GM18502 (cell line): ENCODE results near the gene ENTPD2.
"Not testable (repeated sequence)": the region's sequence is repeated elsewhere in the genome, so short reads cannot be mapped to it uniquely, and the experiment has no call there.

ENCODE experiments used
- ATAC-seq: cut with Tn5 transposase; IDR thresholded peaks from one replicate; pipeline ENCODE4 v1.9.1; 2021; ENCODE audit warnings: mild to moderate bottlenecking; ENCODE audit not compliant: unreplicated experiment, poor library complexity

The ENTPD2 gene

GRCh38 chr9:137065336-137065967 lies 11.6 kb upstream of the ENTPD2 start:
- no peak for ATAC-seq

- no peak for ATAC-seq
Measured at GRCh38 chr9:137064880-137065164, 11.0 kb upstream of the ENTPD2 start.

DNA sequence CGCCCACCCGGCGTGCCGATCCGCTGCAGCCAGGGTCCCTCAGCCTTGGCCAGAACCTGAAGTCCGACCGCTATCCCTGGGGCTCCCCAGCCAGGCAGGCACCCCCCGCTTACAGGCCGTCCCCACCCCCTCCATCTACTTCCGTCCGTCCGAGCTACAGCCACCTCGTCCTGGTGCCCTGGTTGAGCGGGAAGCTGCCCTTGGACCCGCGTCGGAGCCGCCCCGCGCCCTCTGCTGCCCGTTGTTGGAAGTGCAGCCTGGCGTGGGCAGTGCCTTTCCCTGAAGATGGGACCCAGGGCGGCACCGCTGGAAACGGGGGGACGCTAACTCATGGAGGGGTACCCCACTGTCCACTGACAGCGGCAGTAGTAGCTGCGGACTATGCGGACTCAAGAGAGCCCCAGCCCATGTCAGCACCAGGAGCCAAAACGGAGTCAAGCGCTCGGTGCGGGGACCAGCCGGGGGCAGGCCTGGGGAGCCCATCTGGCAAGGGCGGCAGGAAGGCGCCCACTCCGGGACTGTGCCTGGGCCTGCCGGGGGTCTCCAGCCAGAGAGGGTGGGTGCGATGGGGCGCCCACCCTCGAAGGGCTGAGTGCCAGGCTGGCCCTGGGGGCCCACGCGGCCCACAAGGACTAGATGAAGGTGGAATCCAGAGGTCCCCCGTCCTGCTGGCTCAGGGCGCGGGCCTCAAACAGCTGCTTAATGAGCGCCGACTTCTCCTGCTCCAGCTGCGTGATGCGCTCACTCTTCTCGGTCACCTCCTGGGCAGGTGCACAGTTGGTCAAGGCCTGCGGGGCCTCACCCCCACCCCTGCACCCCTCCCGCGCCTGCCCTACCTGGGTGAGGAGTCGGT lies 10.4 kb upstream of the ENTPD2 start:
- no peak for ATAC-seq

DNA sequence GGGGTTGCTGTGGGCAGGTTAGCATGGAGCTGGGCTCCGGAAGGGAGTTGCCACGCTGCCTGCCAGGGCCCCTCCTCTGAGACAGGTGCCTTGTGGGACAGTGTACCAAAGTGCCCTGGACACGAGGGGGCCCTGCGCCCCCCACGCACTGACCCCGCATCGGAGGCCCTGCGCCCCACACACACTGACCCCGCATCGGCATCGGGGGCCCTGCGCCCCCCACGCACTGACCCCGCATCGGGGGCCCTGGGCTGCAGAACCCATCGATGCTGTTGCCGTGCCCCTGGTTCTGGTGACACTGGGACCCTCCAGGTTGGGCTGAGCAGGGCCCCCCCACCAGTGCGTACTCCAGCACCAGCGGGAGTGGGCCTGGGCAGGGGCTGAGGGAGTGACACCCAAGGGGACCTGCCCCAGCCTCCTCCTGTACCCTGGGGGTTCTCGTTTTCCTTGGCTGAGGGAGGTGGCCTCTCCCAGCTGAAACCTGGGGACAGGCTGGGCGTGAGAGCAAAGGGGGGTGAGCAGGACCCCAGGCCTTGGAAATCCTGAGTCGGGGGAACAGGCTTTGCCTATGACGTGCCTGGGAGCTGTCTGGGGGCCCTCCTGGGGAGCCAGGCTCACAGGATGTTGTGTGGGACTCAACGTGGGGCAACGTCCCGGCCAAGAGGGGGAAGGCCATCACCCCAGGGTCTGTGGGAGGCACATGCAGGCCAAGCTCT lies 9.6 kb upstream of the ENTPD2 start:
- ATAC-seq: no peak

DNA sequence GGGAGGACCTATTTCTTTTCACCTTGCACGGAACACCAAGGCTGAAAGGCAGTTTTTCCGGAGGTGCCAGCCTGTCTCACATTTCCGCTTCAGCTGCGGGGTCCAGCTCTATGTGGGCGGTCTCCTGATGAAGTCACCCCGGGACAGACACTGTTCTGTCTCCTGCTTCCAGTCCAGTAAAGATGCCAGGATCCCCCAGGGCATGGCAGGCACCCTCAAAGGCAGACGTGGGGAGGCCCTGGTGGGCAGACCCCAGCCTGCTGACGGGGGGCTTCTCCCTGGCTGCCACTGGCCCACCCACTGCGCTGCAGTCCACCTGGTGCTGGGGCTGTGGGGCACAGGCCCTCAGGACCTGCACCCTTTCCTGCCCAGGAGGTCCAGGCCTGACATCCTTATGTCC lies 8.9 kb upstream of the ENTPD2 start:
- not testable (repeated sequence) for ATAC-seq

DNA sequence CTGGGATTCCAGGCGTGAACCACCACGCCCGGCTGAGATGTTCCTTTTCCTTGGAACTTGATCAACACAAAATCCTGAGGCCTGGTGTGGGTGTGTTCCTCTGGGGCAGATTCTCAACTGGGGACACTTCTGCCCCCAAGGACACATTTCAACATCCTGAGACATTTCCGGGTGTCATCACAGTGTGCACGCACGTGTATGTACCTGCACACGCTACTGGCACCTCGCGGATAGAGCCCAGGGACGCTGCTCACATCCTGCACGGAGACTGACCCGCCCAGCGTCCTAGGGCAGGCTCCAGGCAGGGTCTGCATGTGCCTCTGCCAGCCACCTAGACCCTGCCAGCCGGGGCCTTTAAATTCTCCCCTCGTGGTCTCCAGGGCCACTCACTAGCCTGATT lies 8.5 kb upstream of the ENTPD2 start:
- no peak for ATAC-seq

- ATAC-seq: no peak
Measured at GRCh38 chr9:137058521-137059234, 4.8 kb upstream of the ENTPD2 start.

DNA sequence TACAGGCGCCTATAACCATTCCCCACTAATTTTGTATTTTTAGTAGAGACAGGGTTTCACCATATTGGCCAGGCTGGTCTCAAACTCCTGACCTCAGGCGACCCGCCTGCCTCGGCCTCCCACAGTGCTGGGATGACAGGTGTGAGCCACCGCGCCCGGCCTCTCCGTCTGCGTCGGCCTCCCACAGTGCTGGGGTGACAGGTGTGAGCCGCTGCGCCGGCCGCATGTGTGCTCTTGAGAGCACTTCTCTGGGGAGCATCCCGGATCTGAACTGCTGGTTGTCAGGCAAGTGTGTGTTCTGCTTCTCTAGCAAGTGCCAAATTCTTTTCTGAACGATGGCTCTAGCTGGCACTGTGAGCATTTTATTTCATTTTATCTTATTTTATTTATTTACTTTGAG lies 3.7 kb upstream of the ENTPD2 start:
- no peak for ATAC-seq

DNA sequence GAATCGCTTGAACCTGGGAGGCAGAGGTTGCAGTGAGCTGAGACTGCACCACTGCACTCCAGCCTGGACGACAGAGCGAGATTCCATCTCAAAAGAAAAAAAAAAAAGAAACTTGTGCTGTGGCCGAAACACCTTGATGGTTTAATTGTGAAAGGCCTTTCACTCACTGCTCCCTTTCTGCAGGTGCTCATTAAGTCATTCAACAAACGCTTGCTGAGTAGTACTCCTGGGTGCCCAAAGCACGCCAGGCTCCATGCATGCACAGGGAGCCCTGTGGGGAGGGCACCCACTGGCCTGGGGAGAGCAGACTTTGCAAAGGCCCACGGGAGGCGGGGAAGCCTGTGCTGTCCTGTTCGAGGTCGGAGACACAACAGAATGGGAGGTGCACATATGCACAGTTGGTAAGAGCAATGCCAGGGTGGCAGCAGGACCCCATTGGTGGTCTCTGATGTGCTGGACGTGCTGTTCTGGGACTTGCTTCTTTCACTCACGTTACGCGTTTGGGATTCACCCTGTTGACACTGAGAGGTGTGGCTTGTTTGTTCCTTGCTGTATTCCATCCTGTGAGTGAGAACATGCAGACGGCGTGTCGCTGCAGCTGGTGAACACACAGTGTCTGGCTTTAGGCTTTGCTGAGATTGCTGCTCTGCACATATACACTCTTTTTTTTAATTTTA lies 3.0 kb upstream of the ENTPD2 start:
- ATAC-seq: no peak

- ATAC-seq: no peak
Measured at GRCh38 chr9:137055385-137056364, 1.8 kb upstream of the ENTPD2 start.

DNA sequence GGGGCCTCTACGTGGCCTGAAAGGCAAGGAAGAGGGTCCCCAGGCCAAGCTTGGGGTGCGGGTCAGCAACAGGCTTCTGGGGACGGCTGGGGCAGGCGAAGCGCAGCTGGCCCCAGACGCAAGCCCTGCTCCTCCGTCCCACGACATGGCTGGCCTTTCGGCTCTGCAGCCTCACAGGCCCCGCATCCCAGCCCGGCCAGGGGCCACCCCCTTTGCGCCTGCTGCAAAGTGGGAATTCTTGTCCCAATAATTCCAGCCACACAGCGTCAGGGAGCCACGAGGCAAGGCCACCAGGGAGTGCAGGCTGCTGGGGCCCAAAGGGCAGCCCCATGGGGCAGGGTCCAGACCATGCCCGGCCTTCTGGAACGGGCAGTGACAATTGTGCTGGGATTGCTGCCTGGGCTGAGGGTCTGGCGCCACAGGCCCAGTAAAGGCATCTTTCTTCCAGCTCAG lies 1.1 kb upstream of the ENTPD2 start:
- no peak for ATAC-seq

DNA sequence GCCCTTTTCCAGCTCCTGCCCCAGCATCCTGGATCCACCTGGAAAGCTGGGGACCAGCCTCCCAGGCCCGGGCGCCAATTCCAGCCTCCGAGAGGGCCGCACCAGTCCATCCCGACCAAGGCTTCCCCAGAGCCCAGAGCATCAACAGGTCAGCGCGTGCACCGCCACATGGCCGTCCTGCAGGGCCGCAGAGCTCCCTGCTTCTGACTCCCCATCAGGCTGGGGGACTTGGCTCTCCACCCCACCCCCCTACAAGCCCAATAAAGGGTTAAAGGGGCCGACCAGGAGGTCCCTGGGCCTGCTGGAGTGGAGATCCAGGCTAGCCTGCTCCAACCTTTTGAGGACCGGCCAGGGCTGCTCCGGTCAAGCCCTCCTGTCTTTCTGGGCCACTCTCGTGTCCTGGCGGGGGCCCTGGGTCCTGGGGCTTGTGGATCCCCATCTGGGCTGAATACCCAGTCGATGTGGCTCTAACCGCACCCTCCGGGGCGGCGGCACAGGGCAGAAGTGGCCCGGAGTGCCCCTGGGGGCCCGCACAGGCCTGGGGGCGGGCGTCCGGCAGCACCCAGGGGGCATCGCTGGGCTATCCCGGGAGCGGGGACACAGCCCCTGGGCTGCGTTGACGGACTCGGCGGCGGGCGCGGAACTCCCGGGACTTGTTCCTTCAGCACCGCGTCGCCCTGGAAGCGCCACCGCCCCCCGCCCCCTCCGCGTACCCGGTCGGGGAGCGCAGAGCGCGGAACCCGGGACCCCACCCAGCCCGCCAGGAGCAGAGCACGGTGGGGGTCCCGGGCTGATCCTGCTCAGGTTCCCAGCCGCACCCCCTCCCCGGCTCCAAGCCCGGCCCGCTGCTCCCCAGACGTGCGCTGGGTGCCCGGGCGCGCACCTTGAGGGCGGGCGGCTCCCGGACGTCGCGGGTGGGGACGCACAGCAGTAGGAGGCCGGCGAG lies 590 bp downstream of the ENTPD2 start:
- no peak for ATAC-seq

DNA sequence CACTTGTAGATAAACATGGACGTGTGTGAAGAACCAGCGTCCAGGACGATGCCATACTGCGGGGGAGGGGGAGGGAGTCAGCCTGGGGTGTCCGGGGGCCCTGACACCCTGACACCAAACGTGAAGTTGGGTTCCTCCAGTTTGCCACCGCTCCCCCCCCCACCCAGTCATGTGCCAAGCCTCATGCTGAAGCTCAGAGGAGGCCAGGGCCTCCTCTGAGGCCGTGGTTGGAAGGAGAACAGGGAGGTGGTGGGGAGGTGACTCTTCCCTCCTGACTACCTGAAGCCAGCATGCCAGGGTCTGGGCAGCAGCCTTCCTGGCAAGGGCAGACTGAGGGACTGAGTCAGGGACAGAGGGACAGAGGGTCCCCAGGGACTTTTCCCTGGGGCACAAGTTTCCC lies 1.6 kb downstream of the ENTPD2 start:
- ATAC-seq: no peak

DNA sequence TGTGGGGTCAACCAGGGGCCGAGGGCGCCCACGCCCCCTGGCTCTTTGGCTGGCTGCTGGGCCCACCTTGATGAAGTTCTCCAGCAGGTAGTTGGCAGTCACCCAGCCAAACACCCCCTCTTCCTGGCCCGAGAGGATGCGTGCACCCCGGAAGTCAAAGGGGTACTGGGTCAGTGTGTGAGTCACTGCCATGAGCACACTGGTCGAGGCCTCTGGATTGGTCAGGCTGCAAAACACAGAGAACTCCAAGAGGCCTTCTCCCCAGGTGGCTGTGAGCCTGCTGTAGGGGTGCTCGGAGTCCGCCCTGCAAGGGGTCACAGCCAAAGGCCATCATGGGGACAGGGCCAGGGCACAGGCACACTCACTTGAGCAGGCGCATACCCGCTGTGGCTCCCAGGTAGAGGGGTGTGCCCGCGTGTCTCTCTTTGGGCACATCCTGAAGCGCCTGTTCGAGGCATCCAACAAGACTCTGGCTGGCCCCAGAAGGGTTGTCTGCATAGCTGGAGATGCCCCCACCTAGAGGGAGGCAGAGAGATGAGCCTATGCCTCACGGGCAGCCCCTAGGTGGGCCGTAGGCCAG lies 2.6 kb downstream of the ENTPD2 start:
- ATAC-seq: no peak

- no peak for ATAC-seq
Measured at GRCh38 chr9:137050570-137050969, 3.3 kb downstream of the ENTPD2 start.

- no peak for ATAC-seq
Measured at GRCh38 chr9:137049544-137050449, 4.1 kb downstream of the ENTPD2 start.
